Hematopoietic multipotent progenitor cell (in vitro differentiated cells): Measurements from ENCODE around the gene OTUB2. TPM values are rescaled to one million over a fixed set of nuclear protein-coding genes. Genes with fewer than 3 reads are reported as not detected.

Source experiments
- DNase-seq, 3 donors: peaks; one replicate each; pipeline ENCODE4 v3.0.0-alpha.2; 2011 to 2015; ENCODE audit warnings: low read depth in 2 of 3, low spot score in 2 of 3
- total RNA-seq: library from RNA; depleted of rRNA; stranded (reverse); fragments of >200 nt; gene quantifications from one replicate; pipeline ENCODE4 v1.2.3, GENCODE V29; 2012

Gene OTUB2
- total RNA-seq, 1 donor, result 0.54 TPM

GRCh38 chr14:93996130-93996695 is 29.9 kb upstream of the OTUB2 start:
- no peak for DNase-seq

- DNase-seq, result no peak
These were observed 29.1 kb upstream of the OTUB2 start, which contains the start of gene CCDC197 for GRCh38 chr14:93997082-93997481. Gene CCDC197, plus strand, starts transcription at chr14:93997301. Its CDS starts 831 bp downstream, at chr14:93998132.

GRCh38 chr14:93997916-93998870 is 27.9 kb upstream of the OTUB2 start:
- no peak for DNase-seq

GRCh38 chr14:93998871-93999403 is 27.2 kb upstream of the OTUB2 start:
- no peak for DNase-seq

GRCh38 chr14:93999573-93999972 is 26.6 kb upstream of the OTUB2 start:
- no peak for DNase-seq

GRCh38 chr14:94000267-94000666 is 25.9 kb upstream of the OTUB2 start:
- DNase-seq, result no peak

GRCh38 chr14:94001016-94001415 is 25.1 kb upstream of the OTUB2 start:
- no peak for DNase-seq

GRCh38 chr14:94001501-94002396 is 24.4 kb upstream of the OTUB2 start:
- DNase-seq, result peak; percentile 47 to 59 (median 48)

GRCh38 chr14:94003397-94003796 is 22.7 kb upstream of the OTUB2 start:
- no peak for DNase-seq

- no peak for DNase-seq
These were observed 22.1 kb upstream of the OTUB2 start for GRCh38 chr14:94004015-94004414.

- DNase-seq, result no peak
These were observed 20.6 kb upstream of the OTUB2 start for GRCh38 chr14:94005324-94006073.

GRCh38 chr14:94008234-94008633 is 17.9 kb upstream of the OTUB2 start:
- no peak for DNase-seq

- DNase-seq, result no peak
These were observed 16.4 kb upstream of the OTUB2 start for GRCh38 chr14:94009767-94010166.

GRCh38 chr14:94010625-94011024 is 15.5 kb upstream of the OTUB2 start:
- DNase-seq, result no peak

- DNase-seq, result peak in 1 of 3 donors; percentile 46
These were observed 14.3 kb upstream of the OTUB2 start for GRCh38 chr14:94011795-94012194.

- DNase-seq, result no peak
These were observed 11.8 kb upstream of the OTUB2 start for GRCh38 chr14:94014382-94014781.

GRCh38 chr14:94015223-94015622 is 10.9 kb upstream of the OTUB2 start:
- no peak for DNase-seq

- no peak for DNase-seq
These were observed 9.6 kb upstream of the OTUB2 start for GRCh38 chr14:94016446-94016976.

- no peak for DNase-seq
These were observed 7.8 kb upstream of the OTUB2 start for GRCh38 chr14:94018308-94018707.

GRCh38 chr14:94019329-94019728 is 6.8 kb upstream of the OTUB2 start:
- no peak for DNase-seq
